ENCODE data around the gene KAT8. TPM values are rescaled to one million over a fixed set of nuclear protein-coding genes. Genes with fewer than 3 reads are reported as not detected.
A peak's percentile ranks its signal among the peaks of the same experiment; 100 is the strongest.

Gene KAT8
- total and polyA plus RNA-seq, 9 of the 15 experiments (the other 6 are each of a cell fraction or from before 2014, with no cell fraction given) = 10.0 to 98.5 (median 76.4) TPM

DNA sequence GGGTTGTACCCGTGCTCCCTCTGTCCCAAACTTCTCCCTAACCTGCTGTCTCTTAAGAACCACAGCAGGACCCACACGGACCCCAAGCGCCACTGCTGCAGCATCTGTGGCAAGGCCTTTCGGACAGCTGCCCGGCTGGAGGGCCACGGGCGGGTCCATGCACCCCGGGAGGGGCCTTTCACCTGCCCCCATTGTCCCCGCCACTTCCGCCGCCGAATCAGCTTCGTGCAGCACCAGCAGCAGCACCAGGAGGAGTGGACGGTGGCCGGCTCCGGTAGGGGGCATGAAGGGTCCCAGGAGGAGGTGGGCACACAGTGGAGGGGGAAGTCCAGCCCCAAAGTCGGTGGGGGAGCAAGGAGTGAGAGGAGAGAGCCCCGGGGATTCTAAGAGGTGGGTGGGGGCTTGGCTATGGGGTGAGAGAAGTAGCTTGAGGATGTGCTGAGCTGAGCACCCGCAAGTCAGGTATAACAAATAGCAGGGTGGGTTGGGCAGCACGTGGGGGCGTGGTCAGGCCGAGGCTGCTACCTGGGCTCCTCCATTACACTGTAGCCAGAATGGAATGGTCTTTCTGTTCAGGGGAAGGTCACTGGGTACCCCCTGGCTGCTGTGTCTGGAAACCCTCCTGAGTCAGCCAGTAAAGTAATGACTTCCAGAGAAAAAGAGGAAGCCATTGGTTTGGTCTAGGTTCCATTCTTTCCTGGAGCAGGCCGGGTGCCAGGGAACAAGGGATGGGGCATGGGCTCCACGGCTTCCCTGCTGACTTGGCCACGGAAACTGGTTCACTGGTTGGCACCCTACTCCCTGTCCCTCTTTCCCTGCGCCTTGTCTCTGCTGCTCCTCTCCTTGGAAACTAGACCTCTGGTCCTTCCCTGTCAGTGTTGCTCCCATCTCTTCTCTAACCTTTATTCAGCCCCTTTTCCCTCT lies 35.8 kb upstream of the KAT8 start (continued):
- TF ChIP-seq ETS2 (tag; IDR thresholded peaks at IDR 0.05; ENCODE audit: borderline replicate concordance, poor library complexity, severe bottlenecking) = no peak
- TF ChIP-seq RBM15 (IDR thresholded peaks at IDR 0.05; ENCODE audit: insufficient read depth, low read length) = no peak
- no peak for TF ChIP-seq TCF7 (IDR thresholded peaks at IDR 0.05; ENCODE audit: borderline replicate concordance)
- TF ChIP-seq TAF1 (IDR thresholded peaks at IDR 0.05; ENCODE audit: control insufficient read depth, extremely low read depth, insufficient read depth, low read length, severe bottlenecking) = no peak
- TF ChIP-seq SIX5 (IDR thresholded peaks at IDR 0.05; ENCODE audit: borderline replicate concordance in 1 of 2, insufficient read depth in 1 of 2, low read depth in 1 of 2, low read length in 2 of 2) = no peak
- no peak for TF ChIP-seq MLLT1 (IDR thresholded peaks at IDR 0.05)
- no peak for TF ChIP-seq TEAD1 (CRISPR knock-in tag; IDR thresholded peaks at IDR 0.05)
- TF ChIP-seq ETV5 (CRISPR knock-in tag; IDR thresholded peaks at IDR 0.05; ENCODE audit: low read depth) = no peak
- TF ChIP-seq, protein P1, sequence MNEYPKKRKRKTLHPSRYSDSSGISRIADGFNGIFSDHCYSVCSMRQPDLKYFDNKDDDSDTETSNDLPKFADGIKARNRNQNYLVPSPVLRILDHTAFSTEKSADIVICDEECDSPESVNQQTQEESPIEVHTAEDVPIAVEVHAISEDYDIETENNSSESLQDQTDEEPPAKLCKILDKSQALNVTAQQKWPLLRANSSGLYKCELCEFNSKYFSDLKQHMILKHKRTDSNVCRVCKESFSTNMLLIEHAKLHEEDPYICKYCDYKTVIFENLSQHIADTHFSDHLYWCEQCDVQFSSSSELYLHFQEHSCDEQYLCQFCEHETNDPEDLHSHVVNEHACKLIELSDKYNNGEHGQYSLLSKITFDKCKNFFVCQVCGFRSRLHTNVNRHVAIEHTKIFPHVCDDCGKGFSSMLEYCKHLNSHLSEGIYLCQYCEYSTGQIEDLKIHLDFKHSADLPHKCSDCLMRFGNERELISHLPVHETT (CRISPR knock-in tag; conservative IDR thresholded peaks at IDR 0.05 in 1 of 2, IDR thresholded peaks at IDR 0.05 in 1 of 2) = no peak
- TF ChIP-seq ZNF668 (CRISPR knock-in tag; IDR thresholded peaks at IDR 0.05) = no peak
- no peak for TF ChIP-seq SMAD1 (IDR thresholded peaks at IDR 0.05; ENCODE audit: low read depth, low read length, partially characterized antibody)
- no peak for TF ChIP-seq ZNF79 (CRISPR knock-in tag; IDR thresholded peaks at IDR 0.05; ENCODE audit: low read depth)
- TF ChIP-seq RBFOX2 (IDR thresholded peaks at IDR 0.05; ENCODE audit: low read depth, low read length) = peak; percentile 64
- TF ChIP-seq, protein P2, sequence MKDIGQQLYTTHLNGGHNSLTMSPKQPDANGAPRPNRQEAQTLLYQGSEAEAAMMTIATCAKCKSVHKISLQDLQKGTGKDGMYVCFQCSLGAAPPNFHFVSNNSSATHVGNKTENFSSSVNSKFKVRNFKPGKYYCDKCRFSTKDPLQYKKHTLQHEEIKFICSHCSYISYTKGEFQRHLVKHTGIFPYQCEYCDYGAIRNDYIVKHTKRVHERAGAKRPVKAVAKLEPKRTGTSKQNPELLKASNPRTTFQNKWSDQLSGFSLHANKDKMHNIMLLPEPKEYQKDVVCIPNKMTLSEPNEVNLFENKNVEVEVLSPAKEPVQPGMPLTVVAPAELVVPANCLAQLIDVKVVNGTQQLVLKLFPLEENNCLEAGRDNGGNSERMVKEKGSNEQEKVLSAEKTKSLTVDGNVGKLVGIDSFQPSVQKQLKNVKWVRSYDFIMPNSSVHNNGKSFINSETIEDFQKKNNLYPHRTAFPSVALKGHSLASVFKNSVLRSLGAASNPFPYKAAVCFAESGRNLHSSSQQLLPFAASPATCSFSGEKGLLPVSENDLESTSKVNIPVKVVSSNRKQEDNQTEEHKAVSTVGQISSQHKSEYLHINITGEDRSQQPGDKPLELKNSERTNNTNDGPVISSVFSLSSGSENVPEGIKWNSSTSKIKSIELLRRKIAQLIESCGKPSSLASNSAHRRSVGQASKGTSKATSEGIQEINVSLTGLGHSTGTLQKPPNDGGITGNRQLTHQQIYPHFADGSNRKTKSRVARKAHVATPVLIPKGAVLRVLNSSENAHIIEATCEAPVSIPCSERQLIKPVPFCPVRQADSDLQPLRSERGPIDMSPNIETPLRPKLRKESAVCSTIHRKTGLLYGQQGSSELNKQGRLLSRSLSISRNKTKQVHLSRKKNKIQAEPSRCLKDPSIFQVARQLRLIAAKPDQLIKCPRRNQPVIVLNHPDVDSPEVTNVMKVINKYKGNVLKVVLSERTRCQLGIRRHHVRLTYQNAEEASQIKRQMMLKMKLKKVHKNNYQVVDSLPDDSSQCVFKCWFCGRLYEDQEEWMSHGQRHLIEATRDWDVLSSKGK (CRISPR knock-in tag; IDR thresholded peaks at IDR 0.05) = no peak
- no peak for TF ChIP-seq CHD4 (IDR thresholded peaks at IDR 0.05; ENCODE audit: insufficient read depth, insufficient replicate concordance, low read depth, low read length, poor library complexity, severe bottlenecking)
- TF ChIP-seq JUNB (CRISPR knock-in tag; conservative IDR thresholded peaks at IDR 0.05) = no peak
- TF ChIP-seq EP400 (IDR thresholded peaks at IDR 0.05) = no peak
- TF ChIP-seq POLR2A (conservative IDR thresholded peaks at IDR 0.05) = 0 out of 2 replicates have a peak, but pooled peaks have one; percentile 9
- TF ChIP-seq POLR2AphosphoS5 (IDR thresholded peaks at IDR 0.05; ENCODE audit: control insufficient read depth, insufficient read depth, low read depth, low read length) = peak; percentile 24; the same call in 1 of the 2 replicates
